ENCODE results near the gene CDH24. TPM values are rescaled to one million over a fixed set of nuclear protein-coding genes. Genes with fewer than 3 reads are reported as not detected.

The CDH24 gene, protein sequence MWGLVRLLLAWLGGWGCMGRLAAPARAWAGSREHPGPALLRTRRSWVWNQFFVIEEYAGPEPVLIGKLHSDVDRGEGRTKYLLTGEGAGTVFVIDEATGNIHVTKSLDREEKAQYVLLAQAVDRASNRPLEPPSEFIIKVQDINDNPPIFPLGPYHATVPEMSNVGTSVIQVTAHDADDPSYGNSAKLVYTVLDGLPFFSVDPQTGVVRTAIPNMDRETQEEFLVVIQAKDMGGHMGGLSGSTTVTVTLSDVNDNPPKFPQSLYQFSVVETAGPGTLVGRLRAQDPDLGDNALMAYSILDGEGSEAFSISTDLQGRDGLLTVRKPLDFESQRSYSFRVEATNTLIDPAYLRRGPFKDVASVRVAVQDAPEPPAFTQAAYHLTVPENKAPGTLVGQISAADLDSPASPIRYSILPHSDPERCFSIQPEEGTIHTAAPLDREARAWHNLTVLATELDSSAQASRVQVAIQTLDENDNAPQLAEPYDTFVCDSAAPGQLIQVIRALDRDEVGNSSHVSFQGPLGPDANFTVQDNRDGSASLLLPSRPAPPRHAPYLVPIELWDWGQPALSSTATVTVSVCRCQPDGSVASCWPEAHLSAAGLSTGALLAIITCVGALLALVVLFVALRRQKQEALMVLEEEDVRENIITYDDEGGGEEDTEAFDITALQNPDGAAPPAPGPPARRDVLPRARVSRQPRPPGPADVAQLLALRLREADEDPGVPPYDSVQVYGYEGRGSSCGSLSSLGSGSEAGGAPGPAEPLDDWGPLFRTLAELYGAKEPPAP
- 3.5 and 4.1 TPM in 2 replicates for total RNA-seq (2012; rRNA removed)

DNA sequence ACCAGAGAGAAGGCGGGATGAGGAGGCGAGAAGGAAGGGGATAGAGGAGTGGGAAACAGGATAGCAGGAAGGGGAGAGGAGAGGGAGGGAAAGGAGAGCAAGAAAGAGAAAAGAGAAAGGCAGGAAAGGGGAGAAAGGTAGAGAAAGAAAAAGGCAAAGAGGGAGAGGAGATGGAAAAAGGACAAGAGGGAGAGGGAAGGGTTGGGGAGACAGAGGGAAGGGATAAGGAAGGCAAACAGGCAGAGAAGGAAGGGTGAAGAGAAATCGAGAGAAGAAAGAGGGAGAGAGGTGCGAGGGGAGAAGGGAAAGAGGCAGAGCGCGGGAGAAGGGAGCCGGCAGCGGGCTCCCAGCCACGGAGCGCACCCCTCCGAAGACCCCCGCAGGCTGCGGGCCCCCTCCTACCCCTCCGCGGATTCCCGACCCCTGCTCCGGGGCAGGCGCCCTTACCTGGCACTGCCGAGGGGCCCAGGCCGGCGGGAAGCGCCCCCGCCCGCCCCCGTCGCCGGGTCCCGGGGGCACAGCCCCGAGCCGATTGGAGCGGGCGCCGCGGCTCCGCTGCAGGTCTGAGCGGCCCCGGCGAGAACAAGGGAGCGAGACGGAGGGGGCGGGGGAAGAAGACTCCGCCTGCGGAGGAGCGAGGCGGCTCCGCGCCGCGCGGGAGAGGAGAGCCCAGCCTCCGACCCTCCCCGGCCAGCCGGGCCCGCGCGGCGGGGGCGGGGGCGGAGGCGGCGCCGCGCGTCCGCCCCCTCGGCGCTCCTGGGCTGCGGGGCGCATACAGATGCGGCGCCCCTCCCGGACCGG is at the start of gene CDH24:
TSS of gene CDH24 (minus strand) at position 565 of the 801 bp plus-strand sequence. CDS start 1,787 bp downstream, outside the sequence.
- peaks cover 23% of the 10 kb centered on the region for H3K36me3 ChIP-seq (ENCODE audit: insufficient read depth, low read length)
- peak within 1 kb of the TSS; percentile 73 for H3K9ac ChIP-seq (ENCODE audit: low read depth, low read length)

DNA sequence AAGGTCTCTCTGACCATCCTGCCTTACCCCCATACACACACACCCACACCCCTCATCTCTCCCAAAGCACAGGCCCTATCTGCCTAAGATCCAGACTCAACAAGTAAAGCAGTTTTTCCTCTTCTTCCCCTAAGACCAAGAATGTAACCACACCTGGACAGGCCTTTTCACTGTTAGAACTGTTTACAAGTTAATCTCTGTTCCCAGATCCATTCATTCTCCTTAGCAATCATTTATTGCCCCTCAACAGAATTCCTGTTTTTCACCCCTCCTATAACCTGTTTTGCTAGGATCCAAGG is 49.4 kb upstream of the CDH24 start:
- peaks cover 5% of the 10 kb centered on the region for H3K27me3 ChIP-seq (ENCODE audit: control insufficient read depth, insufficient read depth, low read length)
- H3K36me3 ChIP-seq (ENCODE audit: insufficient read depth, low read length), result no peaks in the 10 kb centered on the region
- no peaks in the 10 kb centered on the region for H3K4me1 ChIP-seq (ENCODE audit: control insufficient read depth, insufficient read depth, low read length)
- H3K4me2 ChIP-seq (ENCODE audit: low read length), result no peak overlapping the region
- H3K9ac ChIP-seq (ENCODE audit: low read depth, low read length), result no peak overlapping the region
- no peak overlapping the region for H3K4me3 ChIP-seq (ENCODE audit: low read length)
- H3K9me3 ChIP-seq (replicated peaks; ENCODE audit: low read length), result no peaks in the 10 kb centered on the region

More for the DNA sequence above, at the start of gene CDH24:
- peak within 1 kb of the TSS; percentile 69 for H3K4me3 ChIP-seq (ENCODE audit: low read length)
- H3K4me2 ChIP-seq (ENCODE audit: low read length), result peak within 1 kb of the TSS; percentile 95
- H3K27me3 ChIP-seq (ENCODE audit: control insufficient read depth, insufficient read depth, low read length), result no peaks in the 10 kb centered on the region
- no peaks in the 10 kb centered on the region for H3K9me3 ChIP-seq (replicated peaks; ENCODE audit: low read length)
- H3K4me1 ChIP-seq (ENCODE audit: control insufficient read depth, insufficient read depth, low read length), result peaks cover 30% of the 10 kb centered on the region

DNA sequence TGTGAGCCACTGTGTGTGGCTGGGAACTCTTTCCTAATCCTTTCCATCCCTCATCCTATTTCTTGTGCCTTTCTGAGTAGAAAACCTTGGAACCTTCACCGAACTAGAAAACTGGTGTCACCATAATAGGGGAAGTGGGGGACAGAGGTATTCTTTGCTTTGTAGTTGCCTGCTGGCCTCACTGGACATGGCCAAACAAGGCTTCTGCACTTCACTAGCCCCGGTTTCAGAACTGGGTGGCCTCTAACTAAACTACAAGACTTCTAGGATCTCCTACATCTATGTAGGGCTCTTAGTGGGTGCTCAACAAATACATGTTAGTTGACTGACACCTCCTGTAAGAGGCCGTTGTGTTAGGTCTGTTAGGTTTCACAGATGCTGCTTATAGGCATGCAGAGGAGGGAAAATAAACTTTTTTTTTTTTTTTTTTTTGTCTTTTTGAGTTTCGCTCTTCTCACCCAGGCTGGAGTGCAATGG is 48.1 kb upstream of the CDH24 start:
- H3K27me3 ChIP-seq (ENCODE audit: control insufficient read depth, insufficient read depth, low read length), result no peaks in the 10 kb centered on the region
- no peaks in the 10 kb centered on the region for H3K9me3 ChIP-seq (replicated peaks; ENCODE audit: low read length)
- H3K4me3 ChIP-seq (ENCODE audit: low read length), result no peak overlapping the region
- no peaks in the 10 kb centered on the region for H3K4me1 ChIP-seq (ENCODE audit: control insufficient read depth, insufficient read depth, low read length)
- no peak overlapping the region for H3K9ac ChIP-seq (ENCODE audit: low read depth, low read length)
- no peaks in the 10 kb centered on the region for H3K36me3 ChIP-seq (ENCODE audit: insufficient read depth, low read length)
- H3K4me2 ChIP-seq (ENCODE audit: low read length), result no peak overlapping the region

DNA sequence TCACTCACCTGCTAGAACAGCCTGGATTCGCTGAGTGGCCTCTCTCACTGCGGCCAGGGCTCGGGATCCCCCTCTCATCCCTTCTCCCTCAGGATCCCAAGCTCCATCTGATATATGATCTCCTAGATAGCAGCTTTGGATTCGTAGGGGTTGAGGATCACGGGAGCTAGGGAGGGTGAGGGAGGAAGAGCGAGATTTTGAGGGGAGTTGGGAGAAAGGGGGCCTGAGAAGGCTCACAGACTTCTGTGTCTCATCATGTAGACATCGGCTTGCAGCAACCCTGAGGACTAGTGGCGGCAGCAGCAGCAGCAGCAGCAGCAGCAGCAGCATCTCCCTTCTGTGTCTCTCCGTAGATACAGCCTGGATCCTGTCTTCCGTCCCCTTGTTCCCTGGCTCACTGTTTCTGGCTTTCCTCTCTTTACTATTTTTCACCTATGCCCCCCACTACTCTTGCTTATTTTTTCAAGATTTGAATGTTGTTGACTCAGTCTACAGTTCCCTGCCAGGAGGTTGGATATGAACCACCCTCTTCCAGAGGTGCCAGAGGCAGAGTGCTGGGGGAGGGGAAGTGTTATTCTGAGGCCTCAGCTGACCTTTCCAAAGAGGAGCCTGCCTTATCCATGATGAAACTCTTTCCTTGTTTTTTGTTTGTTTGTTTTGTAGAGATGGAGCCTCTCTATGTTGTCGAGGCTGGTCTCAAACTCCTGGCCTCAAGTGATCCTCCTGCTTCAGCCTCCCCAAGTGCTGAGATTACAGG is 47.4 kb upstream of the CDH24 start, which contains the start of gene CIROP:
TSS of gene CIROP (minus strand) at position 399 of the 757 bp plus-strand sequence. CDS start at position 330, 69 bp downstream.
- Histone ChIP-seq H3K9me3 (replicated peaks; ENCODE audit: low read length) (no peaks in the 10 kb centered on the region), H3K4me2 (ENCODE audit: low read length) (no peak within 1 kb of the TSS), H3K4me1 (ENCODE audit: control insufficient read depth, insufficient read depth, low read length) (no peaks in the 10 kb centered on the region), H3K27me3 (ENCODE audit: control insufficient read depth, insufficient read depth, low read length) (no peaks in the 10 kb centered on the region), H3K36me3 (ENCODE audit: insufficient read depth, low read length) (no peaks in the 10 kb centered on the region), H3K9ac (ENCODE audit: low read depth, low read length) (no peak within 1 kb of the TSS), H3K4me3 (ENCODE audit: low read length) (no peak within 1 kb of the TSS)

DNA sequence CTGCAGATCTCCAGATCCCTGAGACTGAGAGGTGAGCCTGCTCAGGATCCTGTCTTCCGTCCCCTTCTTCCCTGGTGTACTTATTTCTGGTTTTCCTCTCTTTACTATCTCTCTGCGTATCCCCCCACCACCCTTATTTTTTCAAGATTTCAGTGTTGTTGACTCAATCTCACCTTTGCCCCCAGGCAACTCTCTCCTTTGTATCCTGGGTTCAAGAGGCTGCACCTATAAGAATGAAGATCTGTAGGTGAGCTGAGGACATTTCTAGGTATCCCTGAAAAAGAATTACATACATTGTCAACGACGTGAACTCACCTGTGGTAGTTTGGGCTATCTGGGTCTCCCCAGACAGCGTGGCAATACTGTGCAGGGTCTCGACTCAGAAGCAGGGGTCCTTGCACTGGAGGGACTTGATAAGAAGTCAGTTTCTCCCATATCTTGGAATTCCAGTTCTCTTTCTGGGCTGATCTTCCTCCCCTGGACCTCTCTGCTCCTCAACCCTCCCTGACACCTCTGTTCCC is 46.8 kb upstream of the CDH24 start:
- Histone ChIP-seq H3K27me3 (ENCODE audit: control insufficient read depth, insufficient read depth, low read length) (no peaks in the 10 kb centered on the region), H3K4me2 (ENCODE audit: low read length) (no peak overlapping the region), H3K4me1 (ENCODE audit: control insufficient read depth, insufficient read depth, low read length) (no peaks in the 10 kb centered on the region), H3K9ac (ENCODE audit: low read depth, low read length) (no peak overlapping the region), H3K36me3 (ENCODE audit: insufficient read depth, low read length) (peaks cover 1% of the 10 kb centered on the region), H3K9me3 (replicated peaks; ENCODE audit: low read length) (no peaks in the 10 kb centered on the region), H3K4me3 (ENCODE audit: low read length) (no peak overlapping the region)

DNA sequence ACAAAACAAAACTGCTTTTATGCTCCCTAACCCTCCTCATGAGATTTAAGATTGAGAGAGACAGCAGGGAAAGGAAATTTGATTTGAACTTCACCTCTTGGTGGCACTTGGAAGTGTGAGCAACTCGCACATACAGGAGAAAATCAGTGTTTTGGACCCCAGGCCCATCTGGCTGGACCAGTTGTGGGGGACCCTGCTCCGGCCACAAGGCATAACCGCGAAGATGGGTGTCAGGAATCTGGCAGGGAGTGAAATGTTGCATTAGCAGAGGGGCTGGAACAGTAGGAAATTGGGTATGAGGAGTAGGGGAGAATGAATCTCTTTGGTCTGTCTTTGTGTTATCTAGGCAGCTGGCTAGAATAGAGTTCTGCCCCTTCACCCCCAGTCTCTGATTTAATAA is 46.3 kb upstream of the CDH24 start:
- peaks cover 7% of the 10 kb centered on the region for H3K36me3 ChIP-seq (ENCODE audit: insufficient read depth, low read length)
- H3K9ac ChIP-seq (ENCODE audit: low read depth, low read length), result no peak overlapping the region
- H3K9me3 ChIP-seq (replicated peaks; ENCODE audit: low read length), result no peaks in the 10 kb centered on the region
- no peaks in the 10 kb centered on the region for H3K4me1 ChIP-seq (ENCODE audit: control insufficient read depth, insufficient read depth, low read length)
- no peak overlapping the region for H3K4me3 ChIP-seq (ENCODE audit: low read length)
- no peak overlapping the region for H3K4me2 ChIP-seq (ENCODE audit: low read length)
- H3K27me3 ChIP-seq (ENCODE audit: control insufficient read depth, insufficient read depth, low read length), result no peaks in the 10 kb centered on the region

DNA sequence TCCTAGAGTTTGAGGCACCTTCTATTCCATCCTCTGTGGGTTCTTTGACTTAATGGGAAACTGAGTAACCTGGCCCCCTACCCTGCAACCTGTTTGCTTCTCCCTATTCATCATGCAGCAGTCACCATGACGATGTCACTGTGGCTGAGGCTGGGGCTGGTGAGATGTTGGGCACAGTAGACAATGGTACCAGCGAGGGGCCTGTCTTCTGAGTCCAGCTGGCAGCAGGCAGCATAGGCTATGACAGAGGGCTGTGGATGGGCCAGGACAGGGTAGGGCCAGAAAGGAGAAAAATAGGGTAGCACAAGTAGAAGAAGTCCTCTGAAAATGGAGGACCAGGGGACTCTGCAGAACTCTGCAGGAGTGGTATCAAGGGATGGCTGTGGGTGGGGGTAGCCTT is 45.5 kb upstream of the CDH24 start:
- H3K4me2 ChIP-seq (ENCODE audit: low read length), result no peak overlapping the region
- no peaks in the 10 kb centered on the region for H3K27me3 ChIP-seq (ENCODE audit: control insufficient read depth, insufficient read depth, low read length)
- no peak overlapping the region for H3K9ac ChIP-seq (ENCODE audit: low read depth, low read length)
- no peaks in the 10 kb centered on the region for H3K9me3 ChIP-seq (replicated peaks; ENCODE audit: low read length)
- H3K36me3 ChIP-seq (ENCODE audit: insufficient read depth, low read length), result peaks cover 15% of the 10 kb centered on the region
- H3K4me3 ChIP-seq (ENCODE audit: low read length), result no peak overlapping the region
- H3K4me1 ChIP-seq (ENCODE audit: control insufficient read depth, insufficient read depth, low read length), result peaks cover under 1% of the 10 kb centered on the region

DNA sequence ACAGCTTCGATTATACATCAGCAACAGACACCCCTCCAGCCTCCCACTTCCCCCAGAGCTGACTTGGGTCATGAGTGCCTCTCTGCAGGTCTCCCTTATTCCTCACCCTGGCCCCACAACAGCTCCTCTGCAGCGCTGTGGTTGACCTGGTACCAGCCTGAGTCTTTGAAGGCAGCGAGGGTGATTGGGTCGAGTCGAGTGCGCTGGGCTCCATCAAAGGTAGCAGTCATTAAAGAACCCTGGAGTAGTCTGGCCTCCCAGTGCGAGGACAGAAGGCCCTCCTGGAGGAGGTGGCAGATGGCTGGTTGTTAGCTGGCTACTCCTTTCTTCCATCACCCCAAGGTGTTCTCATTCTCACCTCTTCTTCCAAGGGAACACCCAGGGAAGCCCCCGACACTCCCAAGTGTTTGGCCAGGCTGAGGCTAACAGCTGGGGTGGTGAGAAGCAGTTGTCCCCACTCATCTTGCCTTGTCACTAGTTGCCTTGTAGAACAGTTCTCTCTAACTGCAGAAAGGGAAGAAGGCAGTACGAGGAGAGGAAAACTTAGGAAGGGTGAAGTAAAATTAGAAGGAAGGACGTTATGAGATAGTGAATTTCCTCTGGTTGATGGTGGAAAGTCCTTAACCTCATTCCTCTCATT is 44.8 kb upstream of the CDH24 start:
- Histone ChIP-seq H3K27me3 (ENCODE audit: control insufficient read depth, insufficient read depth, low read length) (no peaks in the 10 kb centered on the region), H3K4me1 (ENCODE audit: control insufficient read depth, insufficient read depth, low read length) (peaks cover 7% of the 10 kb centered on the region), H3K9me3 (replicated peaks; ENCODE audit: low read length) (no peaks in the 10 kb centered on the region)

DNA sequence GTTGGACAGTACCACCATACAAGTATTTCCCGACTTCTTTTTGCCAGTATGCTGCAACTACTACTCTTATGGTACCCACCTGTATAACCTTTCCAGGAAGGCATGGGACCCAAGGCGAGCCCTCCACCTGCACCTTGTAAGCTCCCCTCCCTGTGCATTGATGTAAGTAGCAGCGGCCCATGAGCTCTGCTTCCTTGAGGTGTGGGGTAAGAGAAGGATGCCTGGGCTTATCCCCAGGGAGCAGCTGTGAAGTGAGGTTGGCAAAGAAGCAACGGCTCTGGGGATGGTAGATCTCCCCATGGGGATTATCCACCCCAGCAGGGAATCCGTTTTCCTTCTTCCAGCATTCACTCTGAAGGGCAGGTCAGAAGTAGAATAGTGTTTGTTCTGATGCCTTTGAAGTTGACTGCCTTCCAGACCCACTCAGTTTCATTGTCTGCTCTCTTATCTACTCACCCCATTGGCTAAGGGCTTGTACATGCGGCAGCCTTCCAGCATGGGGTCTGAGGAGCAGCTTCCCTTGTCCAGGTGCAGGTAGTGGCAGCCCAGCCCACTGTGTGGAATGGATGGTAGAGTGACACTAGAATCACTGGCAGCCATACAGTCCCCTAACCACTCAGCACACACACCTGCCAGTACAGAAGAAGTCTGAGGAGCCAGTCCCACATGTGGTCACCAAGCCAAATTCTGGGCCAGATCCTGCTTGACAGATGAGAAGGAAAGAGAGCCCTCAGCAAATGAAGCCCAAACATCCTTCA is 44.1 kb upstream of the CDH24 start:
- Histone ChIP-seq H3K9ac (ENCODE audit: low read depth, low read length) (no peak overlapping the region), H3K4me1 (ENCODE audit: control insufficient read depth, insufficient read depth, low read length) (peaks cover 14% of the 10 kb centered on the region), H3K4me3 (ENCODE audit: low read length) (no peak overlapping the region), H3K36me3 (ENCODE audit: insufficient read depth, low read length) (peaks cover 26% of the 10 kb centered on the region), H3K27me3 (ENCODE audit: control insufficient read depth, insufficient read depth, low read length) (no peaks in the 10 kb centered on the region), H3K4me2 (ENCODE audit: low read length) (no peak overlapping the region), H3K9me3 (replicated peaks; ENCODE audit: low read length) (no peaks in the 10 kb centered on the region)

More for the DNA sequence above, 44.8 kb upstream of the CDH24 start:
- Histone ChIP-seq H3K36me3 (ENCODE audit: insufficient read depth, low read length) (peaks cover 22% of the 10 kb centered on the region), H3K9ac (ENCODE audit: low read depth, low read length) (no peak overlapping the region), H3K4me3 (ENCODE audit: low read length) (no peak overlapping the region), H3K4me2 (ENCODE audit: low read length) (no peak overlapping the region)
